CD8-positive, alpha-beta memory T cell (primary cell): Measurements from ENCODE around the gene CFAP77. TPM values are rescaled to one million over a fixed set of nuclear protein-coding genes. Genes with fewer than 3 reads are reported as not detected.

ENCODE experiments used
- CTCF ChIA-PET: fragments of 350-600 bp; sonication (Branson Sonifier 250); formaldehyde crosslinking; loops from one replicate; lab custom pipeline; 2021; ENCODE audit warnings: antibody characterized with exemption; lab: Charles Lee
- POLR2A ChIA-PET: fragments of 350-600 bp; sonication (Branson Sonifier 250); formaldehyde crosslinking; loops from one replicate; lab custom pipeline; 2021; ENCODE audit warnings: antibody characterized with exemption; lab: Charles Lee
- DNase-seq, 5 donors: peaks; one replicate each; pipeline versions ENCODE4 v3.0.0 to v3.0.0-alpha.2; 2020 to 2022; ENCODE audit warnings: mixed read lengths in 1 of 5
- H3K27ac ChIP-seq: one replicate; pipeline ENCODE4 v1.7.0; 2013; ENCODE audit warnings: low read depth, mild to moderate bottlenecking, low read length, moderate library complexity
- H3K27me3 ChIP-seq: 2 replicates; pipeline ENCODE4 v1.7.0; 2013; ENCODE audit warnings: low read length, mild to moderate bottlenecking; ENCODE audit not compliant: insufficient read depth, poor library complexity, severe bottlenecking
- H3K36me3 ChIP-seq: 2 replicates; pipeline ENCODE4 v1.7.0; 2013; ENCODE audit warnings: mild to moderate bottlenecking, low read length, moderate library complexity; ENCODE audit not compliant: insufficient read depth
- H3K4me1 ChIP-seq: 2 replicates; pipeline ENCODE4 v1.7.0; 2013; ENCODE audit warnings: mild to moderate bottlenecking, low read length, moderate library complexity; ENCODE audit not compliant: insufficient read depth
- H3K4me3 ChIP-seq: 2 replicates; pipeline ENCODE4 v1.7.0; 2013; ENCODE audit warnings: mild to moderate bottlenecking, low read length
- H3K9me3 ChIP-seq: 2 replicates; pipeline ENCODE4 v1.7.0; 2013; ENCODE audit warnings: mild to moderate bottlenecking, low read length
- H3K27ac Mint-ChIP-seq, 8 donors: one replicate each; pipeline ENCODE4 v1.8.0; 2020 to 2021; ENCODE audit warnings: mixed read lengths in 8 of 8, mild to moderate bottlenecking in 6 of 8, inconsistent platforms in 3 of 8, moderate library complexity in 3 of 8
- H3K27me3 Mint-ChIP-seq, 2 donors: one replicate each; pipeline ENCODE4 v1.8.0; 2020 to 2021; ENCODE audit warnings: mixed read lengths in 2 of 2, mild to moderate bottlenecking in 1 of 2, moderate library complexity in 1 of 2
- H3K36me3 Mint-ChIP-seq, 3 donors: one replicate each; pipeline ENCODE4 v1.8.0; 2020 to 2021; ENCODE audit warnings: mixed read lengths in 3 of 3, inconsistent platforms in 1 of 3, mild to moderate bottlenecking in 1 of 3
- H3K4me1 Mint-ChIP-seq, 3 donors: one replicate each; pipeline ENCODE4 v1.8.0; 2020 to 2021; ENCODE audit warnings: mixed read lengths in 3 of 3, inconsistent platforms in 1 of 3, mild to moderate bottlenecking in 1 of 3
- H3K4me3 Mint-ChIP-seq, 7 donors: one replicate each; pipeline ENCODE4 v1.8.0; 2020 to 2021; ENCODE audit warnings: mixed read lengths in 7 of 7, mild to moderate bottlenecking in 6 of 7, moderate library complexity in 4 of 7, inconsistent platforms in 2 of 7
- H3K9me3 Mint-ChIP-seq, 5 donors: one replicate each; pipeline ENCODE4 v1.8.0; 2020 to 2022; ENCODE audit warnings: mixed read lengths in 5 of 5, mild to moderate bottlenecking in 3 of 5, moderate library complexity in 2 of 5, inconsistent platforms in 1 of 5
- polyA plus RNA-seq: library from polyadenylated mRNA; unstranded; fragments of 300-500 nt; fragmentation: Illumina TruSeq; gene quantifications from one replicate; pipeline ENCODE4 v1.2.3, GENCODE V29; 2021
- total RNA-seq, 2 experiments: library from RNA; stranded (reverse); gene quantifications; one replicate each; pipeline ENCODE4 v1.2.3, GENCODE V29; 2021

The CFAP77 gene
- total and polyA plus RNA-seq, 3 experiments from 2014 or later = not detected

GRCh38 chr9:132541870-132542830 lies 132.1 kb downstream of the CFAP77 start:
- no peak overlapping the region for H3K4me3 ChIP-seq
- CTCF ChIA-PET = no interaction called here
- Mint-ChIP-seq H3K4me3 (no peak overlapping the region), H3K27me3 (peaks cover 10 to 15% of the 10 kb centered on the region in 2 donors), H3K27ac (no peak overlapping the region), H3K36me3 (no peaks in the 10 kb centered on the region), H3K4me1 (no peaks in the 10 kb centered on the region), H3K9me3 (no peaks in the 10 kb centered on the region)
- no peaks in the 10 kb centered on the region for H3K9me3 ChIP-seq
- no peak overlapping the region for H3K27ac ChIP-seq
- no peaks in the 10 kb centered on the region for H3K4me1 ChIP-seq
- DNase-seq = no peak
- POLR2A ChIA-PET = no interaction called here
- no peaks in the 10 kb centered on the region for H3K36me3 ChIP-seq
- H3K27me3 ChIP-seq = peaks cover 4% of the 10 kb centered on the region

GRCh38 chr9:132543251-132543650 lies 133.2 kb downstream of the CFAP77 start:
- H3K27me3 ChIP-seq = peaks cover 4% of the 10 kb centered on the region
- no peaks in the 10 kb centered on the region for H3K36me3 ChIP-seq
- H3K4me3 ChIP-seq = no peak overlapping the region
- Mint-ChIP-seq H3K27me3 (peaks cover 19 to 20% of the 10 kb centered on the region in 2 donors), H3K9me3 (no peaks in the 10 kb centered on the region), H3K4me3 (no peak overlapping the region), H3K36me3 (no peaks in the 10 kb centered on the region), H3K4me1 (no peaks in the 10 kb centered on the region), H3K27ac (no peak overlapping the region)
- DNase-seq = no peak
- H3K9me3 ChIP-seq = no peaks in the 10 kb centered on the region
- no peaks in the 10 kb centered on the region for H3K4me1 ChIP-seq
- H3K27ac ChIP-seq = no peak overlapping the region
- CTCF ChIA-PET = no interaction called here
- POLR2A ChIA-PET = no interaction called here

- Mint-ChIP-seq H3K4me1 (no peaks in the 10 kb centered on the region), H3K27me3 (peaks cover 20 to 21% of the 10 kb centered on the region in 2 donors), H3K4me3 (no peak overlapping the region), H3K27ac (no peak overlapping the region), H3K36me3 (no peaks in the 10 kb centered on the region), H3K9me3 (no peaks in the 10 kb centered on the region)
- no peak overlapping the region for H3K4me3 ChIP-seq
- no peaks in the 10 kb centered on the region for H3K9me3 ChIP-seq
- H3K27me3 ChIP-seq = peaks cover 4% of the 10 kb centered on the region
- no peak for DNase-seq
- H3K36me3 ChIP-seq = no peaks in the 10 kb centered on the region
- no peaks in the 10 kb centered on the region for H3K4me1 ChIP-seq
- H3K27ac ChIP-seq = no peak overlapping the region
- ChIA-PET POLR2A (no interaction called here), CTCF (no interaction called here)
Observed at GRCh38 chr9:132543960-132544359, 133.9 kb downstream of the CFAP77 start.

GRCh38 chr9:132545578-132545977 lies 135.6 kb downstream of the CFAP77 start:
- Mint-ChIP-seq H3K9me3 (no peaks in the 10 kb centered on the region), H3K27me3 (peaks cover 20 to 25% of the 10 kb centered on the region in 2 donors), H3K4me1 (no peaks in the 10 kb centered on the region), H3K4me3 (no peak overlapping the region), H3K36me3 (no peaks in the 10 kb centered on the region), H3K27ac (no peak overlapping the region)
- Histone ChIP-seq H3K9me3 (no peaks in the 10 kb centered on the region), H3K36me3 (no peaks in the 10 kb centered on the region), H3K27me3 (peaks cover 4% of the 10 kb centered on the region), H3K27ac (no peak overlapping the region), H3K4me1 (no peaks in the 10 kb centered on the region), H3K4me3 (no peak overlapping the region)
- DNase-seq = no peak
- POLR2A ChIA-PET = no interaction called here
- CTCF ChIA-PET = no interaction called here

- CTCF ChIA-PET = no interaction called here
Observed at GRCh38 chr9:132546148-132547051, 136.4 kb downstream of the CFAP77 start.

GRCh38 chr9:132547052-132547431 lies 137.0 kb downstream of the CFAP77 start:
- peaks cover 4% of the 10 kb centered on the region for H3K27me3 ChIP-seq
- Mint-ChIP-seq H3K27ac (no peak overlapping the region), H3K36me3 (no peaks in the 10 kb centered on the region), H3K4me3 (no peak overlapping the region), H3K9me3 (no peaks in the 10 kb centered on the region), H3K4me1 (no peaks in the 10 kb centered on the region), H3K27me3 (peaks cover 17 to 28% of the 10 kb centered on the region in 2 donors)
- no peak overlapping the region for H3K4me3 ChIP-seq
- no peaks in the 10 kb centered on the region for H3K36me3 ChIP-seq
- no peak overlapping the region for H3K27ac ChIP-seq
- H3K4me1 ChIP-seq = no peaks in the 10 kb centered on the region
- no peaks in the 10 kb centered on the region for H3K9me3 ChIP-seq
- DNase-seq = no peak
- ChIA-PET POLR2A (no interaction called here), CTCF (no interaction called here)

More at GRCh38 chr9:132546148-132547051, 136.4 kb downstream of the CFAP77 start:
- no peak overlapping the region for H3K4me3 ChIP-seq
- Mint-ChIP-seq H3K27me3 (peaks cover 20 to 28% of the 10 kb centered on the region in 2 donors), H3K36me3 (no peaks in the 10 kb centered on the region), H3K9me3 (no peaks in the 10 kb centered on the region), H3K27ac (no peak overlapping the region), H3K4me1 (no peaks in the 10 kb centered on the region), H3K4me3 (no peak overlapping the region)
- no peaks in the 10 kb centered on the region for H3K9me3 ChIP-seq
- H3K4me1 ChIP-seq = no peaks in the 10 kb centered on the region
- no peak for DNase-seq
- no peaks in the 10 kb centered on the region for H3K36me3 ChIP-seq
- peaks cover 4% of the 10 kb centered on the region for H3K27me3 ChIP-seq
- POLR2A ChIA-PET = no interaction called here
- H3K27ac ChIP-seq = no peak overlapping the region

- Mint-ChIP-seq H3K4me3 (no peak overlapping the region), H3K36me3 (no peaks in the 10 kb centered on the region)
Observed at GRCh38 chr9:132547436-132547835, 137.4 kb downstream of the CFAP77 start.

More at GRCh38 chr9:132547436-132547835, 137.4 kb downstream of the CFAP77 start:
- DNase-seq = no peak
- no peaks in the 10 kb centered on the region for H3K36me3 ChIP-seq
- Mint-ChIP-seq H3K4me1 (no peaks in the 10 kb centered on the region), H3K9me3 (no peaks in the 10 kb centered on the region), H3K27ac (no peak overlapping the region), H3K27me3 (peaks cover 17 to 28% of the 10 kb centered on the region in 2 donors)
- H3K4me3 ChIP-seq = no peak overlapping the region
- H3K27me3 ChIP-seq = peaks cover 4% of the 10 kb centered on the region
- H3K4me1 ChIP-seq = no peaks in the 10 kb centered on the region
- ChIA-PET POLR2A (no interaction called here), CTCF (no interaction called here)
- no peak overlapping the region for H3K27ac ChIP-seq
- H3K9me3 ChIP-seq = no peaks in the 10 kb centered on the region
